Endodermal cell (in vitro differentiated cells): ENCODE data around the gene INPP5E. TPM values are rescaled to one million over a fixed set of nuclear protein-coding genes. Genes with fewer than 3 reads are reported as not detected.

Source experiments
- DNase-seq: peaks from one replicate; pipeline ENCODE4 v3.0.0-alpha.2; 2017
- H3K27ac ChIP-seq: 2 replicates; pipeline ENCODE4 v1.5.1; 2013; ENCODE audit warnings: mild to moderate bottlenecking, low read depth, low read length, moderate library complexity
- H3K27me3 ChIP-seq: 2 replicates; pipeline ENCODE4 v1.6.1; 2013; ENCODE audit warnings: mild to moderate bottlenecking, low read length, moderate library complexity; ENCODE audit not compliant: insufficient read depth, control insufficient read depth, poor library complexity, severe bottlenecking
- H3K36me3 ChIP-seq: 2 replicates; pipeline ENCODE4 v1.7.0; 2013; ENCODE audit warnings: mild to moderate bottlenecking, low read length, moderate library complexity; ENCODE audit not compliant: control insufficient read depth, insufficient read depth
- H3K4me1 ChIP-seq: one replicate; pipeline ENCODE4 v1.7.0; 2013; ENCODE audit warnings: low read length; ENCODE audit not compliant: control insufficient read depth, insufficient read depth
- H3K4me3 ChIP-seq: 2 replicates; pipeline ENCODE4 v1.5.1; 2013; ENCODE audit warnings: mild to moderate bottlenecking, low read length, moderate library complexity
- H3K9ac ChIP-seq: 2 replicates; pipeline ENCODE4 v1.6.1; 2013; ENCODE audit warnings: mild to moderate bottlenecking, low read length, moderate library complexity; ENCODE audit not compliant: poor library complexity, severe bottlenecking; ENCODE audit errors: extremely low read depth
- H3K9me3 ChIP-seq: 2 replicates; pipeline ENCODE4 v1.6.1; 2013; ENCODE audit warnings: mild to moderate bottlenecking, low read length, moderate library complexity; ENCODE audit not compliant: control insufficient read depth
- H3K27ac Mint-ChIP-seq: 2 replicates; pipeline ENCODE4 v1.8.0; 2020; ENCODE audit warnings: mixed read lengths
- H3K27me3 Mint-ChIP-seq: 2 replicates; pipeline ENCODE4 v1.8.0; 2021; ENCODE audit warnings: mild to moderate bottlenecking, mixed read lengths; ENCODE audit not compliant: insufficient read depth
- H3K36me3 Mint-ChIP-seq: 2 replicates; pipeline ENCODE4 v1.8.0; 2020; ENCODE audit warnings: low read depth, mixed read lengths
- H3K4me1 Mint-ChIP-seq: 2 replicates; pipeline ENCODE4 v1.8.0; 2020; ENCODE audit warnings: mixed read lengths
- H3K4me3 Mint-ChIP-seq: 2 replicates; pipeline ENCODE4 v1.8.0; 2020; ENCODE audit warnings: mild to moderate bottlenecking, moderate library complexity, mixed read lengths
- H3K9me3 Mint-ChIP-seq: 2 replicates; pipeline ENCODE4 v1.8.0; 2020; ENCODE audit warnings: mild to moderate bottlenecking, mixed read lengths
- CTCF ChIP-seq: fragments of 200-600 bp; sonication (generic); conservative IDR thresholded peaks from 2 replicates; pipeline ENCODE4 v1.5.0; 2021; ENCODE audit warnings: antibody characterized with exemption, mild to moderate bottlenecking
- WGBS, 2 experiments: methylation state at CpG; one replicate each; pipeline versions ENCODE4 v1.1.5 to v1.1.7; 2013; ENCODE audit warnings: missing lambda C conversion rate in 2 of 2, mixed read lengths in 1 of 2; ENCODE audit not compliant: insufficient coverage in 1 of 2, insufficient read length in 1 of 2; 5-methylcytosine and 5-hydroxymethylcytosine counted together
- long read RNA-seq, 4 experiments: library from polyadenylated mRNA in 2 of 4; library from RNA in 1 of 4; library from capped mRNA in 1 of 4; stranded (forward) in 3 of 4; unstranded in 1 of 4; transcript quantifications; one replicate each; pipeline ENCODE4 v2.0.0, GENCODE V29; 2020 to 2021; ENCODE audit warnings: inconsistent platforms in 1 of 4
- polyA plus RNA-seq, 2 experiments: library from polyadenylated mRNA; stranded (reverse); fragments of 50-300 nt; gene quantifications; one replicate each; pipeline ENCODE4 v1.2.3, GENCODE V29; 2013
- total RNA-seq, 2 donors: library from RNA; stranded (reverse); fragmentation: NEBNext Ultra II Directional in 1 of 2; extraction: Animal tissue kit (Norgen Biotek cat#: 25700) in 1 of 2; gene quantifications; 2 replicates in 1 of 2; 3 replicates in 1 of 2; pipeline ENCODE4 v1.2.1, GENCODE V29; 2021

INPP5E gene
- total RNA-seq: 10 to 100 TPM; 30.8 to 34.7 TPM
- 22.6 TPM for polyA plus RNA-seq (2013, experiment 1 of 2)
- polyA plus RNA-seq (2013, experiment 2 of 2): 19.3 TPM
- long read RNA-seq, experiment 1, full-length matches to known transcripts: 2 of 12 reads
- long read RNA-seq, experiment 1, partial matches to known transcripts: 3 of 12 reads
- long read RNA-seq, experiment 1, other reads (novel, unspliced or antisense): 7 of 12 reads
- long read RNA-seq, experiment 2, full-length matches to known transcripts: 24 of 67 reads
- long read RNA-seq, experiment 2, partial matches to known transcripts: 6 of 67 reads
- long read RNA-seq, experiment 2, other reads (novel, unspliced or antisense): 37 of 67 reads
- long read RNA-seq, experiment 3, full-length matches to known transcripts: 3 of 13 reads
- long read RNA-seq, experiment 3, partial matches to known transcripts: 5 of 13 reads
- long read RNA-seq, experiment 3, other reads (novel, unspliced or antisense): 5 of 13 reads
- long read RNA-seq, experiment 4, full-length matches to known transcripts: 1 of 1 reads
- long read RNA-seq, experiment 4, partial matches to known transcripts: 0 of 1 reads
- long read RNA-seq, experiment 4, other reads (novel, unspliced or antisense): 0 of 1 reads

- H3K4me3 ChIP-seq: peak within 1 kb of the TSS; percentile 91
- peaks cover 44% of the 10 kb centered on the region for H3K36me3 ChIP-seq
- WGBS, 2 experiments: 14 to 44% methylated on average over 21 to 90 of the region's 90 CpGs
- DNase-seq: peak; percentile 94
- H3K27ac ChIP-seq: peak within 1 kb of the TSS; percentile 8
- H3K4me1 ChIP-seq: peaks cover 9% of the 10 kb centered on the region
- no peaks in the 10 kb centered on the region for H3K27me3 ChIP-seq
- no peaks in the 10 kb centered on the region for H3K9me3 ChIP-seq
- no peaks in the 10 kb centered on the region for H3K27me3 Mint-ChIP-seq
- peak within 1 kb of the TSS; percentile 55 for H3K27ac Mint-ChIP-seq
- TF ChIP-seq CTCF: peak; percentile 76
- H3K4me1 Mint-ChIP-seq: peaks cover 16% of the 10 kb centered on the region
- peaks cover 37% of the 10 kb centered on the region for H3K36me3 Mint-ChIP-seq
- H3K4me3 Mint-ChIP-seq: peak within 1 kb of the TSS; percentile 77
- peak within 1 kb of the TSS; percentile 57 for H3K9ac ChIP-seq
- H3K9me3 Mint-ChIP-seq: no peaks in the 10 kb centered on the region
These were observed at the start of gene INPP5E for GRCh38 chr9:136439481-136440408. Gene INPP5E (minus strand): TSS chr9:136439845. CDS start chr9:136439419, 426 bp downstream.

GRCh38 chr9:136488247-136489214 lies 48.9 kb upstream of the INPP5E start:
- WGBS, 2 experiments: 47 to 55% methylated on average over 14 to 22 of the region's 22 CpGs
- Histone ChIP-seq H3K4me3 (no peak overlapping the region), H3K36me3 (no peaks in the 10 kb centered on the region), H3K4me1 (no peaks in the 10 kb centered on the region), H3K9ac (no peak overlapping the region), H3K27me3 (peaks cover 22% of the 10 kb centered on the region), H3K9me3 (no peaks in the 10 kb centered on the region), H3K27ac (no peak overlapping the region)
- peak; percentile 98 for TF ChIP-seq CTCF
- H3K9me3 Mint-ChIP-seq: no peaks in the 10 kb centered on the region
- no peak overlapping the region for H3K27ac Mint-ChIP-seq
- no peaks in the 10 kb centered on the region for H3K4me1 Mint-ChIP-seq
- H3K36me3 Mint-ChIP-seq: no peaks in the 10 kb centered on the region
- peak; percentile 93 for DNase-seq
- peaks cover 28% of the 10 kb centered on the region for H3K27me3 Mint-ChIP-seq
- no peak overlapping the region for H3K4me3 Mint-ChIP-seq
